ENCODE measurements around the gene CA10.

CA10 gene

DNA sequence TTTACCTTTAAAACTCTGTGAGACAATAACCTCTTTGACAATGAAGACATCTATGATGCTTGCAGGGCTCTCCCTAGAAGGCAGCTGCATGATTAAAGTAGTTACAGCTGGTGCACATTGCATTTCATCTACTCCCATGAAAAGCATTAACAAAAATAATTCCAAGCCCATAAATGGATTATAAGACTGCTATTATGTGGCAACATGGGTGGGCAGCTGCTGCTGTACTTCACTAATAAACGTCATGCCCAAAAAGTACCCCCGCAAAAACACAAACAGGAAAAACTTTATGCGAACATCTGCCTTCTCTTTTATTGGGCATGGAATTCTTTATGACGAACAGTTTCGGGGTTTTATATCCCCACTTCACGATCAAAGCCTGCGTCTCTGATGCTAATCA lies 224.9 kb downstream of the CA10 start:
- Histone ChIP-seq H2AFZ (ENCODE audit: low read length) (no peak overlapping the region), H2BK120ac (ENCODE audit: low read depth, low read length) (no peak overlapping the region), H3K4me1 (ENCODE audit: control insufficient read depth in 2 of 2, insufficient read depth in 1 of 2, low read depth in 1 of 2, low read length in 2 of 2) (no peaks in the 10 kb centered on the region), H3K23ac (ENCODE audit: low read depth, low read length, poor library complexity) (no peak overlapping the region), H4K91ac (ENCODE audit: low read depth, low read length, poor library complexity) (no peak overlapping the region), H2BK15ac (ENCODE audit: low read length) (no peak overlapping the region), H2BK12ac (ENCODE audit: low read length) (no peak overlapping the region), H3K79me1 (ENCODE audit: low read depth, low read length) (no peaks in the 10 kb centered on the region), H2BK5ac (ENCODE audit: low read length) (no peak overlapping the region), H3K18ac (ENCODE audit: low read length) (no peak overlapping the region), H3K14ac (ENCODE audit: low read length) (no peak overlapping the region), H3K4me3 (ENCODE audit: low read length in 2 of 2) (no peak overlapping the region), H4K8ac (ENCODE audit: low read depth, low read length) (no peak overlapping the region), H3K9ac (ENCODE audit: low read depth, low read length, poor library complexity) (no peak overlapping the region), H3K4ac (ENCODE audit: low read length) (no peak overlapping the region), H3K4me2 (ENCODE audit: insufficient read depth, low read length, poor library complexity, severe bottlenecking) (no peak overlapping the region), H3K36me3 (replicated peaks in 1 of 2; ENCODE audit: control insufficient read depth in 2 of 2, insufficient read depth in 2 of 2, low read length in 2 of 2) (no peaks in the 10 kb centered on the region), H3K27me3 (ENCODE audit: control insufficient read depth in 3 of 3, insufficient read depth in 3 of 3, low read depth in 1 of 3, low read length in 3 of 3) (no peaks in the 10 kb centered on the region), H2AK5ac (ENCODE audit: low read depth, low read length) (no peak overlapping the region), H3K9me3 (replicated peaks in 1 of 2; ENCODE audit: control insufficient read depth in 2 of 2, insufficient read depth in 1 of 2, low read depth in 1 of 2, low read length in 2 of 2) (no peaks in the 10 kb centered on the region), H3K27ac (replicated peaks; ENCODE audit: low read length) (no peak overlapping the region)
- no CpG with 5 or more reads among the region's 7 CpGs for WGBS, 2 donors (ENCODE audit: extremely low coverage in 2 of 2, insufficient read length in 2 of 2, insufficient replicate concordance in 1 of 2)
- no peak for DNase-seq (ENCODE audit: low spot score)

DNA sequence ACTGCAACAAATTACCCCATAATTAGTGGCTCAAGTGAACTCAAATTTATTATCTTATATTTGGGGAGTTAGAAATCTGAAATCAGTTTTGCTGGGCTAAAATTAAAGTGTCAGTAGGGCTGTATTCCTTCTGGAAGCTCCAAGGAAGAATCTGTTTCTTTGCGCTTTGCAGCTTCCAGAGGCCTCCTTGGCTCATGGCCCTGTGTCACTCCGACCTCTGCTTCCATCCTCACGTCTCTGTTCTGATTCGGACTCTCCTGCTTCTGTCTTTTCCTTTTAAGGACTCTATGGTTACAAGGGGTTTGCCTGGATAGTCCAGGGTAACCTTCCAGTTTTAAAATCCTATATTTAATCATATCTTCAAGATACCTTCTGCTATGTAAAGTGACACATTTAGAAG lies 232.1 kb downstream of the CA10 start:
- Histone ChIP-seq H3K27ac (replicated peaks; ENCODE audit: low read length) (no peak overlapping the region), H3K4me3 (ENCODE audit: low read length in 2 of 2) (no peak overlapping the region), H3K79me1 (ENCODE audit: low read depth, low read length) (no peaks in the 10 kb centered on the region), H2AFZ (ENCODE audit: low read length) (no peak overlapping the region), H2BK15ac (ENCODE audit: low read length) (no peak overlapping the region), H3K9me3 (replicated peaks in 1 of 2; ENCODE audit: control insufficient read depth in 2 of 2, insufficient read depth in 1 of 2, low read depth in 1 of 2, low read length in 2 of 2) (no peaks in the 10 kb centered on the region), H3K18ac (ENCODE audit: low read length) (no peak overlapping the region), H2BK12ac (ENCODE audit: low read length) (no peak overlapping the region), H3K9ac (ENCODE audit: low read depth, low read length, poor library complexity) (no peak overlapping the region), H3K14ac (ENCODE audit: low read length) (no peak overlapping the region), H4K8ac (ENCODE audit: low read depth, low read length) (no peak overlapping the region), H3K36me3 (replicated peaks in 1 of 2; ENCODE audit: control insufficient read depth in 2 of 2, insufficient read depth in 2 of 2, low read length in 2 of 2) (no peaks in the 10 kb centered on the region), H3K4me1 (ENCODE audit: control insufficient read depth in 2 of 2, insufficient read depth in 1 of 2, low read depth in 1 of 2, low read length in 2 of 2) (no peaks in the 10 kb centered on the region), H2BK120ac (ENCODE audit: low read depth, low read length) (no peak overlapping the region), H3K4me2 (ENCODE audit: insufficient read depth, low read length, poor library complexity, severe bottlenecking) (no peak overlapping the region), H2AK5ac (ENCODE audit: low read depth, low read length) (no peak overlapping the region), H2BK5ac (ENCODE audit: low read length) (no peak overlapping the region), H4K91ac (ENCODE audit: low read depth, low read length, poor library complexity) (no peak overlapping the region), H3K27me3 (ENCODE audit: control insufficient read depth in 3 of 3, insufficient read depth in 3 of 3, low read depth in 1 of 3, low read length in 3 of 3) (no peaks in the 10 kb centered on the region), H3K4ac (ENCODE audit: low read length) (no peak overlapping the region), H3K23ac (ENCODE audit: low read depth, low read length, poor library complexity) (no peak overlapping the region)
- DNase-seq (ENCODE audit: low spot score) = no peak
- WGBS, 2 donors (ENCODE audit: extremely low coverage in 2 of 2, insufficient read length in 2 of 2, insufficient replicate concordance in 1 of 2) = no CpG with 5 or more reads among the region's 4 CpGs

DNA sequence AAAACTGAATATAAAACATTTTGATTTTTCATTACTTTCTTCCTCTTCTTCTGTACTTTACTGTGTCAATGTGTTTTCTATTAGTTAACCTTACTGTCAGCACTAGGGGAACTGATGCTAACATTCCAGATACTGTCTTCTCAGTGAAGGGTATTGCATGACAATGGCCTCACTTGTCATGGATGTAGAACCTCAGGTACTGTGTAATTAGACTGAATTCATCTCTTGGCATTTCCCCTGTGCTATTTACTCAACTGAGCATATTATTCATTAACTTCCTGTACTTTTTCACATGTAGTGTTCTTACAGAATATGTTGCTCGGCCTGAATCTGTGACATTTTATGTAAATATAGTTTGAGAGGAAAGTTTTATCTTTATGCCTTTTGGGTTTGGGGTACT lies 237.0 kb downstream of the CA10 start:
- H4K91ac ChIP-seq (ENCODE audit: low read depth, low read length, poor library complexity) = no peak overlapping the region
- H3K27ac ChIP-seq (replicated peaks; ENCODE audit: low read length) = no peak overlapping the region
- no CpG with 5 or more reads among the region's 1 CpG for WGBS, 2 donors (ENCODE audit: extremely low coverage in 2 of 2, insufficient read length in 2 of 2, insufficient replicate concordance in 1 of 2)
- no peaks in the 10 kb centered on the region for H3K79me1 ChIP-seq (ENCODE audit: low read depth, low read length)
- no peak overlapping the region for H3K23ac ChIP-seq (ENCODE audit: low read depth, low read length, poor library complexity)
- no peak overlapping the region for H4K8ac ChIP-seq (ENCODE audit: low read depth, low read length)
- H3K4ac ChIP-seq (ENCODE audit: low read length) = no peak overlapping the region
- H2BK12ac ChIP-seq (ENCODE audit: low read length) = no peak overlapping the region
- no peak overlapping the region for H2BK15ac ChIP-seq (ENCODE audit: low read length)
- H2BK120ac ChIP-seq (ENCODE audit: low read depth, low read length) = no peak overlapping the region
- H3K4me1 ChIP-seq (ENCODE audit: control insufficient read depth in 2 of 2, insufficient read depth in 1 of 2, low read depth in 1 of 2, low read length in 2 of 2) = no peaks in the 10 kb centered on the region
- H3K18ac ChIP-seq (ENCODE audit: low read length) = no peak overlapping the region
- H3K9ac ChIP-seq (ENCODE audit: low read depth, low read length, poor library complexity) = no peak overlapping the region
- DNase-seq (ENCODE audit: low spot score) = no peak
- no peak overlapping the region for H2AFZ ChIP-seq (ENCODE audit: low read length)
- no peak overlapping the region for H3K4me2 ChIP-seq (ENCODE audit: insufficient read depth, low read length, poor library complexity, severe bottlenecking)
- H3K14ac ChIP-seq (ENCODE audit: low read length) = no peak overlapping the region
- no peak overlapping the region for H2BK5ac ChIP-seq (ENCODE audit: low read length)
- H3K9me3 ChIP-seq (replicated peaks in 1 of 2; ENCODE audit: control insufficient read depth in 2 of 2, insufficient read depth in 1 of 2, low read depth in 1 of 2, low read length in 2 of 2) = no peaks in the 10 kb centered on the region
- H2AK5ac ChIP-seq (ENCODE audit: low read depth, low read length) = no peak overlapping the region
- H3K27me3 ChIP-seq (ENCODE audit: control insufficient read depth in 3 of 3, insufficient read depth in 3 of 3, low read depth in 1 of 3, low read length in 3 of 3) = no peaks in the 10 kb centered on the region
- H3K4me3 ChIP-seq (ENCODE audit: low read length in 2 of 2) = no peak overlapping the region
- H3K36me3 ChIP-seq (replicated peaks in 1 of 2; ENCODE audit: control insufficient read depth in 2 of 2, insufficient read depth in 2 of 2, low read length in 2 of 2) = no peaks in the 10 kb centered on the region

DNA sequence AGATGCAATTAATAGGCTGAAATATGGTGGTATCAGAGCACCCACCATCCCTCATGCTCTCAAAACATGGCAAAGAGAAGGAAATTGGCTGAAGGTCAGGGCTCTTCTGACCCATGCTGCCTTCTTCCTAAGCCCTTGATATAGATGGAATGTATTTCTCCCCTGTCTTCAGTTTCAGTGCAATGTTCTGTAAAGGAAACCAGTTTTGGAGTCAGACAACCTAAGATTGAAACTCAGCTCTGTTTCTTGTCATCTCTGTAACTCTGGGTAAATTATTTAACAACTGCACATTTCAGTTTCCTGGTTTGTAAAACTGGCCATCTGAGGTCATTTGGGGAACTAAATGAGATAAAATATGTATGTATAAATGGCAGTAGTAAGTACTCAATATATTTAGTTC lies 243.9 kb downstream of the CA10 start:
- no peak overlapping the region for H4K91ac ChIP-seq (ENCODE audit: low read depth, low read length, poor library complexity)
- H3K9ac ChIP-seq (ENCODE audit: low read depth, low read length, poor library complexity) = no peak overlapping the region
- H3K9me3 ChIP-seq (replicated peaks in 1 of 2; ENCODE audit: control insufficient read depth in 2 of 2, insufficient read depth in 1 of 2, low read depth in 1 of 2, low read length in 2 of 2) = no peaks in the 10 kb centered on the region
- peaks cover 0 to 2% of the 10 kb centered on the region in 2 donors for H3K4me1 ChIP-seq (ENCODE audit: control insufficient read depth in 2 of 2, insufficient read depth in 1 of 2, low read depth in 1 of 2, low read length in 2 of 2)
- H2BK12ac ChIP-seq (ENCODE audit: low read length) = no peak overlapping the region
- H2BK5ac ChIP-seq (ENCODE audit: low read length) = no peak overlapping the region
- H3K4ac ChIP-seq (ENCODE audit: low read length) = no peak overlapping the region
- no peaks in the 10 kb centered on the region for H3K27me3 ChIP-seq (ENCODE audit: control insufficient read depth in 3 of 3, insufficient read depth in 3 of 3, low read depth in 1 of 3, low read length in 3 of 3)
- DNase-seq (ENCODE audit: low spot score) = no peak
- H3K4me3 ChIP-seq (ENCODE audit: low read length in 2 of 2) = no peak overlapping the region
- H2AFZ ChIP-seq (ENCODE audit: low read length) = no peak overlapping the region
- H3K27ac ChIP-seq (replicated peaks; ENCODE audit: low read length) = no peak overlapping the region
- no peak overlapping the region for H3K18ac ChIP-seq (ENCODE audit: low read length)
- H3K79me1 ChIP-seq (ENCODE audit: low read depth, low read length) = no peaks in the 10 kb centered on the region
- no peak overlapping the region for H2AK5ac ChIP-seq (ENCODE audit: low read depth, low read length)
- no peak overlapping the region for H3K23ac ChIP-seq (ENCODE audit: low read depth, low read length, poor library complexity)
- H3K14ac ChIP-seq (ENCODE audit: low read length) = no peak overlapping the region
- H2BK120ac ChIP-seq (ENCODE audit: low read depth, low read length) = no peak overlapping the region
- no peak overlapping the region for H3K4me2 ChIP-seq (ENCODE audit: insufficient read depth, low read length, poor library complexity, severe bottlenecking)
- no peaks in the 10 kb centered on the region for H3K36me3 ChIP-seq (replicated peaks in 1 of 2; ENCODE audit: control insufficient read depth in 2 of 2, insufficient read depth in 2 of 2, low read length in 2 of 2)
- no peak overlapping the region for H2BK15ac ChIP-seq (ENCODE audit: low read length)
- H4K8ac ChIP-seq (ENCODE audit: low read depth, low read length) = no peak overlapping the region
